NT2/D1 (cell line): ENCODE results near the gene CAPZB.

Source experiments
- DNase-seq: peaks from one replicate; pipeline ENCODE4 v3.0.0-alpha.2; 2011; ENCODE audit warnings: low read depth, low spot score
- H3K27me3 ChIP-seq: 2 replicates; pipeline ENCODE4 v1.6.0; 2011; ENCODE audit warnings: mild to moderate bottlenecking; ENCODE audit not compliant: insufficient read length, insufficient read depth
- H3K36me3 ChIP-seq: 2 replicates; pipeline ENCODE4 v1.6.1; 2011; ENCODE audit warnings: mild to moderate bottlenecking, low read length, mixed read lengths; ENCODE audit not compliant: insufficient read depth, insufficient read length
- H3K4me1 ChIP-seq: 2 replicates; pipeline ENCODE4 v1.5.1; 2011; ENCODE audit not compliant: insufficient read depth, insufficient read length
- H3K4me3 ChIP-seq: 2 replicates; pipeline ENCODE4 v1.5.1; 2011; ENCODE audit warnings: low read depth; ENCODE audit not compliant: insufficient read length
- H3K9ac ChIP-seq: 2 replicates; pipeline ENCODE4 v1.6.0; 2011; ENCODE audit warnings: low read depth; ENCODE audit not compliant: insufficient read length
- H3K9me3 ChIP-seq: 2 replicates; pipeline ENCODE4 v1.5.1; 2011; ENCODE audit warnings: mild to moderate bottlenecking, low read length; ENCODE audit not compliant: insufficient read depth
- SUZ12 ChIP-seq: IDR thresholded peaks from 2 replicates; pipeline ENCODE4 v1.6.1; 2011; ENCODE audit not compliant: insufficient read length, insufficient read depth; ENCODE audit errors: extremely low read depth
- YY1 ChIP-seq: IDR thresholded peaks from 2 replicates; pipeline ENCODE4 v1.6.1; 2011; ENCODE audit not compliant: insufficient read length, insufficient read depth
- ZNF274 ChIP-seq: IDR thresholded peaks from 2 replicates; pipeline ENCODE4 v1.6.1; 2011; ENCODE audit warnings: mild to moderate bottlenecking, low read depth, low read length

Gene CAPZB

GRCh38 chr1:19385221-19385620 is 100.1 kb downstream of the CAPZB start:
- DNase-seq: no peak
- H3K4me3 ChIP-seq: no peak overlapping the region
- TF ChIP-seq SUZ12: no peak
- TF ChIP-seq ZNF274: no peak
- no peak for TF ChIP-seq YY1
- no peak overlapping the region for H3K9ac ChIP-seq
- no peaks in the 10 kb centered on the region for H3K27me3 ChIP-seq
- no peaks in the 10 kb centered on the region for H3K9me3 ChIP-seq
- peaks cover 2% of the 10 kb centered on the region for H3K4me1 ChIP-seq
- peaks cover 57% of the 10 kb centered on the region for H3K36me3 ChIP-seq

DNA sequence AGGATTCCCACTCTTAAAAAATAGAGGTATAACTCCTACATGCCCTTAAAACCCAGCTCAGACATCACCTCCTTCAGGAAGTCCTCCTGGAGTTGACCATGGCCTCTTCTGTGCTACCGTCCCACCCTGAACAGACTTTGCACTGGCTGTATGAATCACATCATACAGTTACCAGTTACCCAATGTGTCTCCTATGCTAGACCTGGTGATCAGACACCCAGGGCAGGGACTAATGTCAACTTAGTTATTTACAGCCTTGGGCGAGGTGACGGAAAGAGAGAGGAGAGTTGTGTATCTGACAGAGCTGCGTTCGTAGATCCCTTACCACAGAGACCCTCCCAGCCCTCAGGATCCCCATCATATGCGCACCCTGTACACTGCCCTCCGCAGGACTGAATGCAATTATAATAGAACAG is 100.6 kb downstream of the CAPZB start:
- H3K9ac ChIP-seq: no peak overlapping the region
- no peak for DNase-seq
- H3K36me3 ChIP-seq: peaks cover 60% of the 10 kb centered on the region
- no peak for TF ChIP-seq YY1
- no peak for TF ChIP-seq ZNF274
- TF ChIP-seq SUZ12: no peak
- no peaks in the 10 kb centered on the region for H3K9me3 ChIP-seq
- no peaks in the 10 kb centered on the region for H3K27me3 ChIP-seq
- no peaks in the 10 kb centered on the region for H3K4me1 ChIP-seq
- H3K4me3 ChIP-seq: no peak overlapping the region

DNA sequence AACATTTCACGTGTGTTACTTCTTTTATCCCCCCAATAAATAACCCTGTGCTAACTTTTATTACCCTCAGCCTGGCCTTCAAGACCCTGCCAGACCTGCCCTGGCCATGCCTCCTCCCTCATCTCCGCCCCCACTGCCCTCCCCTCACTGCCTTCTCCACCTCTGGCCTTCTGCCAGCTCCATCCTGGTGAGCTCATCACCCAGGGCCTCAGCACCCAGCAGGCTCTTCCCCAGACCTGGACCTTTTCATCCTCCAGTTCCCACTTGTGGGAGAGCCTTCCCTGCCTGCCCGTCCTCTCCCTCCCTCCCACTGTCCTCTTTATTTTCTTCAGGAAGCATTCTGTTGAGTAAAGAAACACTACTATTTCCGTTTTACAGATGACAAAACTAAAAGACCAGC is 101.2 kb downstream of the CAPZB start:
- TF ChIP-seq SUZ12: no peak
- TF ChIP-seq YY1: no peak
- no peak for TF ChIP-seq ZNF274
- H3K4me1 ChIP-seq: no peaks in the 10 kb centered on the region
- H3K9me3 ChIP-seq: no peaks in the 10 kb centered on the region
- H3K4me3 ChIP-seq: no peak overlapping the region
- H3K27me3 ChIP-seq: no peaks in the 10 kb centered on the region
- H3K36me3 ChIP-seq: peaks cover 65% of the 10 kb centered on the region
- no peak overlapping the region for H3K9ac ChIP-seq
- no peak for DNase-seq

DNA sequence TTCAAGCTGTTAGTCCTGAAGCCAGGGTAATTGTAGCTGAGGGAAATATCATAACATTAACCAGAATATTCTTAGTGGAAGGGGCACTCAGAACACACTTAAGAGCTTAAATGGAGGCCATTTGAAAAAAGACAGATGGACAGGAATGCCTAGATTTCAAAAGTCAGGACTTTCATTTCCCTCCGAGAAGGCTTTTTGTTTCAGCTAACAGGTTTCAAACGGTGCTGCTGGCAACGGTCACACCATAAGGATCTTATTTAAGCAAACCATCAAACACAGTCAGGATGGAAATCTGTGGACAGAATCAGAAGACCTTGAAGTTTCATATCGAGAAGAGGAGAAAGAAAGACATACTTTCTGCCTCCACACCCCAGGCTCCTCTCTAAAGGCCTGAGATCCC is 103.1 kb downstream of the CAPZB start:
- no peaks in the 10 kb centered on the region for H3K4me1 ChIP-seq

GRCh38 chr1:19381261-19381660 is 104.1 kb downstream of the CAPZB start:
- peaks cover 16% of the 10 kb centered on the region; the same call in 1 of the 2 replicates for H3K9me3 ChIP-seq
- peaks cover 76% of the 10 kb centered on the region for H3K36me3 ChIP-seq
- H3K27me3 ChIP-seq: no peaks in the 10 kb centered on the region
- DNase-seq: no peak
- H3K4me1 ChIP-seq: no peaks in the 10 kb centered on the region
- no peak for TF ChIP-seq SUZ12
- TF ChIP-seq YY1: no peak
- no peak for TF ChIP-seq ZNF274
- no peak overlapping the region for H3K4me3 ChIP-seq
- H3K9ac ChIP-seq: no peak overlapping the region

More for the DNA sequence above, 103.1 kb downstream of the CAPZB start:
- Histone ChIP-seq H3K9ac (no peak overlapping the region), H3K4me3 (no peak overlapping the region), H3K9me3 (peaks cover 9% of the 10 kb centered on the region; the same call in 1 of the 2 replicates), H3K36me3 (peaks cover 73% of the 10 kb centered on the region), H3K27me3 (no peaks in the 10 kb centered on the region)
- DNase-seq: no peak
- TF ChIP-seq ZNF274: no peak
- TF ChIP-seq SUZ12: no peak
- TF ChIP-seq YY1: no peak

DNA sequence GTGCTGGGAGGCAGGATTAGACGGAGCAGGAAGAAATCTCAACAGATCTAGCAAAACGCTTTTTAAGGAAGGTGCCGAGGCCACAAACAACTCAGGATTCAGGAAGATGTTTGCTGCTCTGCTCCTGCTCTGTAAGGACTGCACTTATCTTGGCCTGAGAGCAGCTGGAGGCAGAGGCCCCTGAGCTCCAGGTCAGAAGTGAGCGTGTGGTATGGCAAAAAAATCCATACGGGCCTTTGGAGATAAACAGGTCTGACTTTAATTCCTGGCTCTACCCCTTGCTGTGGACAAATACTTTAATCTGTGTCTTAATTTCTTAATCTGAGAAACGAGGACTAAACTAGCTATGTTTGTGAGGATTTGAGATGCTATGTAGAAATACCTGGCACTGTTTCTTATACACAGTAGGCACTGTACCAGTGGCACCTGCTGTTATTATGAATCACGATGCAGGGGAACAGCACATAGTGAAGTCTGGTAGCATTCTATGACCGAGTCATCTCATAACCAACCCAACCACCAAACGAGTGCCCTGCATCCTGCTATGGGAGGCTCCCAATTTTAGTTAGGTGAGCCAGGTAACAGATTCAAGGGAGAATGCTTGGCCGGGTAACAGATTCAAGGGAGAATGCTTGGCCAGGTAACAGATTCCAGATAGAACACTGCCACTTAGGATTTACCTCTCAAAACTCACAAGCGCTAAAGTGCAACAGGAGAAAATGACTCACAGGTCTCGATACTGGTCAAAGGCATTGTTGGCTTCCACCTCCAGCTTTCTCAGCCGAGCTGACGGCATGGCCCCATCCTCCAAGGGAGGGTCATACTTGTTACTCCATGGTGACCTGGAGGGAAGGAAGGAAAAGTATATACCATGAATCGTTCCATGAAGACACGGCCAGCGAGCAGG is 107.3 kb downstream of the CAPZB start:
- DNase-seq: no peak
- no peak for TF ChIP-seq SUZ12
- no peak for TF ChIP-seq YY1
- no peak for TF ChIP-seq ZNF274
- H3K9me3 ChIP-seq: peaks cover 16% of the 10 kb centered on the region; the same call in 1 of the 2 replicates
- no peaks in the 10 kb centered on the region for H3K27me3 ChIP-seq
- H3K36me3 ChIP-seq: peaks cover 84% of the 10 kb centered on the region
- H3K4me1 ChIP-seq: no peaks in the 10 kb centered on the region
- no peak overlapping the region for H3K9ac ChIP-seq
- no peak overlapping the region for H3K4me3 ChIP-seq
